ENCODE results near the gene NVL.
A peak's percentile ranks its signal among the peaks of the same experiment; 100 is the strongest.
"Not testable (repeated sequence)": the region's sequence is repeated elsewhere in the genome, so short reads cannot be mapped to it uniquely, and the experiment has no call there.

NVL gene

DNA sequence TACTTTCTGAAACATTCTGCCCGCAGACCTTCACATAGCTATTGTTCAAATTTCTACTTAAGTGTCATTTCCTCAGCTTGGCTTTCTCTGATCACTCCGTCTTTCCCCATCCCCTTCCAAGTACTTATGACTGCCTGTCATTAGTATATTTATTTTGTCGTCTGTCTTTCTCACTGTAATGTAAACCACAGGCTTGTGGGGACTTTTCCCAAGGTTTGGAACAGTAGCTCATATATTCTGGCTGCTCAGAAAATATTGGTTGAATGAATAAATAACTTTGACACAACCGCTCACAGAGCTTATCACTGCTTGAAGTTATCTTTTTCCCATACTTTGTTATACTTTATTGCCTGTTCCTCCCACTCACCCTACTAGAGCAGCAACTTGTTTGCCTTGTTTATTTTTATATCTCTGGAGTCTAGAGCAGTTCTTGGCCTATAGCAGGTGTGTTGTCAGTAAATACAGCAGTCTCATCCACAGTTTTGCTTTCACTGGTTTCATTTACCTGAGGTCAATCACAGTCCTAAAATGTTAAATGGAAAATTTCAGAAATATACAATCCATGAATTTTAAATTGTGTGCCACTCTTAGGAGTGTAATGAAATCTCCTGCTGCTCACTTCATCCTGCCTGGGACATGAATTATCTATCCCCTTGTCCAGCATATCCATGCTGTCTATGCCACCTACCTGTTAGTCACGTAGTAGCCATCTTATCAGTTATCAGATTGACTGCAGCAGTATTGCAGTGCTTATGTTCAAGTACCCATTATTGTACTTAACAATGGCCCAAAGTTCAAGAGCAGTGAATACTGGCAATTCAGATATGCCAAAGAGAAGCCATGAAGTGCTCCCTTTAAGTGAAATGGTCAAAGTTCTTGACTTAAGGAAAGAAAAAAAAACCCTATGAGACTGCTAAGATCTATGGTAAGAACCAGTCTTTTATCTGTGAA is 24.3 kb upstream of the NVL start:
- Histone ChIP-seq H3K27me3 (ENCODE audit: control insufficient read depth, insufficient read depth, low read length) (no peaks in the 10 kb centered on the region), H3K4me3 (ENCODE audit: low read depth, low read length) (no peak overlapping the region), H3K4me1 (ENCODE audit: control insufficient read depth, insufficient read depth, low read length) (peaks cover 6% of the 10 kb centered on the region), H3K9me3 (ENCODE audit: control insufficient read depth, insufficient read depth, low read length) (peaks cover 3% of the 10 kb centered on the region), H3K9ac (ENCODE audit: low read depth, low read length) (no peak overlapping the region), H3K36me3 (ENCODE audit: control insufficient read depth, insufficient read depth, low read length) (no peaks in the 10 kb centered on the region)

DNA sequence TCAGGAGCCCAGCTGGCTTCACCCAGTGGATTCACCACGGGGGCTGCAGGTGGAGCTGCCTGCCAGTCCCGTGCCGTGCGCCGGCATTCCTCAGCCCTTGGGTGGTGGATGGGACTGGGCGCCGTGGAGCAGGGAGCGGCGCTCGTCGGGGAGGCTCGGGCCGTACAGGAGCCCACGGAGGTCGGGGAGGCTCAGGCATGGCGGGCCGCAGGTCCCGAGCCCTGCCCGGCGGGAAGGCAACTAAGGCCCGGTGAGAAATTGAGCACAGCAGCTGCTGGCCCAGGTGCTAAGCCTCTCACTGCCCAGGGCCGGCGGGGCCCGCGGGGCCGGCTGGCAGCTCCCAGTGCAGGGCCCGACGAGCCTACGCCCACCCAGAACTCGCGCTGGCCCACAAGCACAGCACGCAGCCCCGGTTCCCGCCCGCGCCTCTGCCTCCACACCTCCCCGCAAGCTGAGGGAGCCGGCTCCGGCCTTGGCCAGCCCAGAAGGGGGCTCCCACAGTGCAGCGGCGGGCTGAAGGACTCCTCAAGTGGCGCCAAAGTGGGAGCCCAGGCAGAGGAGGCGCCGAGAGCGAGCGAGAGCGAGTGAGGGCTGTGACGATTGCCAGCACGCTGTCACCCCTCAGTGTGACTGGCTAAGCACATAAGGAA is 22.6 kb upstream of the NVL start:
- H3K9me3 ChIP-seq (ENCODE audit: control insufficient read depth, insufficient read depth, low read length); H3K4me3 ChIP-seq (ENCODE audit: low read depth, low read length); H3K4me1 ChIP-seq (ENCODE audit: control insufficient read depth, insufficient read depth, low read length); H3K27me3 ChIP-seq (ENCODE audit: control insufficient read depth, insufficient read depth, low read length); H3K9ac ChIP-seq (ENCODE audit: low read depth, low read length); H3K36me3 ChIP-seq (ENCODE audit: control insufficient read depth, insufficient read depth, low read length): not testable (repeated sequence)

DNA sequence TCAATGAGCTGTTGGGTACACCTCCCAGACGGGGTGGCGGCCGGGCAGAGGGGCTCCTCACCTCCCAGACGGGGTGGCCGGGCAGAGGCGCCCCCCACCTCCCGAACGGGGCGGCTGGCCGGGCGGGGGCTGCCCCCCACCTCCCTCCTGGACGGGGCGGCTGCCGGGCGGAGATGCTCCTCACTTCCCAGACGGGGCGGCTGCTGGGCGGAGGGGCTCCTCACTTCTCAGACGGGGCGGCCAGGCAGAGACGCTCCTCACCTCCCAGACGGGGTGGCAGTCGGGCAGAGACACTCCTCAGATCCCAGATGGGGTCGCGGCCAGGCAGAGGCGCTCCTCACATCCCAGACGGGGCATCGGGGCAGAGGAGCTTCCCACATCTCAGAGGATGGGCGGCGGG is 19.7 kb upstream of the NVL start:
- H3K9ac ChIP-seq (ENCODE audit: low read depth, low read length); H3K4me3 ChIP-seq (ENCODE audit: low read depth, low read length); H3K27me3 ChIP-seq (ENCODE audit: control insufficient read depth, insufficient read depth, low read length); H3K36me3 ChIP-seq (ENCODE audit: control insufficient read depth, insufficient read depth, low read length); H3K4me1 ChIP-seq (ENCODE audit: control insufficient read depth, insufficient read depth, low read length); H3K9me3 ChIP-seq (ENCODE audit: control insufficient read depth, insufficient read depth, low read length): not testable (repeated sequence)

DNA sequence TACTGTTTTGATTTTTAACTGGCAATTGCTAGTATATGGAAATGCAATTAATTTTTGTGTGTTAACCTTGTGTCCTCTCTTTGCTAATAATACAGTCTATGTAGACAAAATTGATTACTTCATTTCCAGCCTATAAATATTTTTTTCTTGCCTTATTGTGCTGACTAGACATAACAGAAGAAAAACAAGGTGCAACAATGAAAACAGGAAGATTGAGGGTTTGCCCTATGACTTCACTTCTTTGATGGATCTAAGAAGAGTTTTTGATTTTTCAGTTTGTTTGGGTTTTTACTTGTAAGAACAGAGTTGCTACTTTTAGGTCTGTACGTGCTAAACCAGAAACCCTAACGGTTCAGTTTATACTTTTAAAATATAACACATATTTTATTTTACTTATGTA is 18.2 kb upstream of the NVL start:
- Histone ChIP-seq H3K9ac (ENCODE audit: low read depth, low read length) (no peak overlapping the region), H3K27me3 (ENCODE audit: control insufficient read depth, insufficient read depth, low read length) (no peaks in the 10 kb centered on the region), H3K4me1 (ENCODE audit: control insufficient read depth, insufficient read depth, low read length) (no peaks in the 10 kb centered on the region), H3K36me3 (ENCODE audit: control insufficient read depth, insufficient read depth, low read length) (no peaks in the 10 kb centered on the region), H3K4me3 (ENCODE audit: low read depth, low read length) (no peak overlapping the region), H3K9me3 (ENCODE audit: control insufficient read depth, insufficient read depth, low read length) (peaks cover 7% of the 10 kb centered on the region)

DNA sequence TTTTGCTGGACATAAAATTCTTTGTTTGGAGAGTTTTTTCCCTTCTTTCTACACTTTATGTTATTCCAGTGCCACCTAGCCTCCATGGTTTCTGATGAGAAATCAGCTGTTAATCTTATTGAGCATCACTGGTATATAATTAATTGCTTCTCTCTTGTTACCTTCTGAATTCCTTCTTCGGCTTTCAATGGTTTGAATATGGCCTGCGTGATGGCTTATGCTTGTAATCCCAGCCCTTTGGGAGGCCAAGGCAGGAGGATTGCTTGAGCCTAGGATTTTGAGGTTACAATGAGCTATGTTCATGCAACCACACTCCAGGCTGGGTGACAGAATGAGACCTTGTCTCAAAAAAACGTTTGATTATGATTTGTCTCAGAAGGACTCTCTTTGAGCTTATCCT is 13.7 kb upstream of the NVL start:
- H3K27me3 ChIP-seq (ENCODE audit: control insufficient read depth, insufficient read depth, low read length) = no peaks in the 10 kb centered on the region
- no peaks in the 10 kb centered on the region for H3K36me3 ChIP-seq (ENCODE audit: control insufficient read depth, insufficient read depth, low read length)
- peaks cover 8% of the 10 kb centered on the region for H3K4me1 ChIP-seq (ENCODE audit: control insufficient read depth, insufficient read depth, low read length)
- no peak overlapping the region for H3K4me3 ChIP-seq (ENCODE audit: low read depth, low read length)
- H3K9me3 ChIP-seq (ENCODE audit: control insufficient read depth, insufficient read depth, low read length) = peaks cover 6% of the 10 kb centered on the region
- no peak overlapping the region for H3K9ac ChIP-seq (ENCODE audit: low read depth, low read length)

DNA sequence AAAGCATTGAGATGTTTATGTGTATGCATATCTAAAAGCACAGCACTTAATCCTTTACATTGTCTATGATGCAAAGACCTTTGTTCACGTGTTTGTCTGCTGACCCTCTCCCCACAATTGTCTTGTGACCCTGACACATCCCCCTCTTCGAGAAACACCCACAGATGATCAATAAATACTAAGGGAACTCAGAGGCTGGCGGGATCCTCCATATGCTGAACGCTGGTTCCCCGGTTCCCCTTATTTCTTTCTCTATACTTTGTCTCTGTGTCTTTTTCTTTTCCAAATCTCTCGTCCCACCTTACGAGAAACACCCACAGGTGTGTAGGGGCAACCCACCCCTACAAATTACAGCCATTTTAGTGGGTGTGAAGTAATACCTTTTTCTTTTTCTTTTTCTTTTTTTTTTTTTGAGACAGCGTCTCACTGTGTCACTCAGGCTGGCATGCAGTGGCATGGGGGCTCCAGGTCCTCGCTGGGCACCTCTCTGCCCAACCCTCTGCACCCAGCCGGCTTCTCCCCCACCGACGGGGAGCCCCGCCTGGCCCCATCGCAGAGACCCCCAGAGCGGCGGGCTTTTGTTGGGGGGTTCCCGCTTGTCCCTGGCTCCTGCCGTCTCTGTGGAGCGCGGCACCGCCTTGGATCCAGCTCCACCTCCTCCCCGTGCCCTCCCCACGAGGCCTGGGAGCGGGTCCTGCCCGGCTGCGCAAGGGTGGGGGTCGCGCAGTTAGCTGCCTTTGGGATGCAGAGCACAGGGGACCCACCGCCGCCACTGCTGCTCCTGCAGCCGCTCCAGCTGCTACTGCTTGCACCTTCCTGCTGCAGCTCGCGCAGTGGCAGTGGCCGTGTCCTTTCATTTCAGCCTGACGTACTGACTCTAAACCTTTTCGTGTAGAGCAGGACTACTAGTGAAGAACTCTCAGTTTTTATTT is 10.7 kb upstream of the NVL start:
- not testable (repeated sequence) for H3K4me1 ChIP-seq (ENCODE audit: control insufficient read depth, insufficient read depth, low read length); H3K9me3 ChIP-seq (ENCODE audit: control insufficient read depth, insufficient read depth, low read length); H3K27me3 ChIP-seq (ENCODE audit: control insufficient read depth, insufficient read depth, low read length); H3K36me3 ChIP-seq (ENCODE audit: control insufficient read depth, insufficient read depth, low read length)
- Histone ChIP-seq H3K9ac (ENCODE audit: low read depth, low read length) (peak overlapping the region; percentile 71), H3K4me3 (ENCODE audit: low read depth, low read length) (peak overlapping the region; percentile 48)

DNA sequence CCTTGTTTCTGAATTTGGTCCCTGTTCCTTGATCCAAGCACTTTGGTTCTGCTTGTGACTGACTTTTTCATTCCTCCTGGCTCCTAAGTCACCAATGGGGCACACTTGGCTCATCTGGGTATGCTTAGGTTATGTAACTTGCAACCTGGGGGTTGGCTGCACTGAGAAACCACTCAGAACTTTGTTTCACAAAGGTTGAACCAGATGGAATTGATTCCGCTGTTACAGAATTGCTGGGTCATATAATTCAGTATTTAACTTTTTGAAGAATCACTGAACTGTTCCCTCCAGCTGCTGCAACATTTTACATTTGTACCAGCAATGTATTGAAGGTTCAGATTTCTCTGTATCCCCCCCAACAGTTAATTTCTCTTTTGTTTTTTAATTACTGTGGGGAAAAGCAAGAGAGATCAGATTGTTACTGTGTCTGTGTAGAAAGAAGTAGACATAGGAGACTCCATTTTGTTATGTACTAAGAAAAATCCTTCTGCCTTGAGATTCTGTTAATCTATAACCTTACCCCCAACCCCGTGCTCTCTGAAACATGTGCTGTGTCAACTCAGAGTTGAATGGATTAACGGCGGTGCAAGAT is 9.6 kb upstream of the NVL start:
- peaks cover 10% of the 10 kb centered on the region for H3K4me1 ChIP-seq (ENCODE audit: control insufficient read depth, insufficient read depth, low read length)
- peaks cover 6% of the 10 kb centered on the region for H3K9me3 ChIP-seq (ENCODE audit: control insufficient read depth, insufficient read depth, low read length)
- H3K4me3 ChIP-seq (ENCODE audit: low read depth, low read length) = no peak overlapping the region
- H3K9ac ChIP-seq (ENCODE audit: low read depth, low read length) = peak overlapping the region; percentile 61
- H3K36me3 ChIP-seq (ENCODE audit: control insufficient read depth, insufficient read depth, low read length) = no peaks in the 10 kb centered on the region
- H3K27me3 ChIP-seq (ENCODE audit: control insufficient read depth, insufficient read depth, low read length) = no peaks in the 10 kb centered on the region

DNA sequence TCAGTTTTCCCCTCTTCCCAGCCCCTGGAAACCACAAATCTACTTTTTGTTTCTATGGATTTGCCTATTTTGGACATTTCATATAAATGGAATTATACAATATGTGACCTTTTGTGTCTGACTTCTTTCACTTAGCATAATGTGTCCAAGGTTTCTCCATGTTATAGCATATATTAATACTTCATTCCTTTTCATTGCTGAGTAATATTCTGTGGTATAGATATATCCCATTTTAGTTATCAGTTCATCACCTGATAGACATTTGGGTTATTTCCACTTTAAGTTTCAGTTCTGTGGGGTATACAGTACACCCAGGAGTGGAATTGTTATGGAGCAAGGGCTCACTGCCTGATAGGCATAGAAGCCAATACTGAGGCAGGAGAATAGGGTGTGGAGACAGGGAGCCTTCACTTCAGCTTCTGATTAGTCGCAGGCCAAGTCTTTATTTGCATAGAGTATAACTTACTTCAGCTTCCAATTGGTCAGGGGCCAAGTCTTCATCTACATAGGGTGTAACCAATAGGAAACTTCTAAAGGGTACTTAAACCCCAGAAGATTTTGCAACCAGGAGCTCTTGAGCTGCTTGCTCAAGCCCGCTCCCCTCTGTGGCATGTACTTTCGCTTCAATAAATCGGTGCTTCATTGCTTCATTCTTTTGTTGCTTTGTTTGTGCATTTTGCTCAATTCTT is 8.3 kb upstream of the NVL start:
- Histone ChIP-seq H3K4me3 (ENCODE audit: low read depth, low read length) (no peak overlapping the region), H3K4me1 (ENCODE audit: control insufficient read depth, insufficient read depth, low read length) (peaks cover 10% of the 10 kb centered on the region), H3K9me3 (ENCODE audit: control insufficient read depth, insufficient read depth, low read length) (peaks cover 3% of the 10 kb centered on the region), H3K9ac (ENCODE audit: low read depth, low read length) (no peak overlapping the region), H3K36me3 (ENCODE audit: control insufficient read depth, insufficient read depth, low read length) (no peaks in the 10 kb centered on the region), H3K27me3 (ENCODE audit: control insufficient read depth, insufficient read depth, low read length) (no peaks in the 10 kb centered on the region)

DNA sequence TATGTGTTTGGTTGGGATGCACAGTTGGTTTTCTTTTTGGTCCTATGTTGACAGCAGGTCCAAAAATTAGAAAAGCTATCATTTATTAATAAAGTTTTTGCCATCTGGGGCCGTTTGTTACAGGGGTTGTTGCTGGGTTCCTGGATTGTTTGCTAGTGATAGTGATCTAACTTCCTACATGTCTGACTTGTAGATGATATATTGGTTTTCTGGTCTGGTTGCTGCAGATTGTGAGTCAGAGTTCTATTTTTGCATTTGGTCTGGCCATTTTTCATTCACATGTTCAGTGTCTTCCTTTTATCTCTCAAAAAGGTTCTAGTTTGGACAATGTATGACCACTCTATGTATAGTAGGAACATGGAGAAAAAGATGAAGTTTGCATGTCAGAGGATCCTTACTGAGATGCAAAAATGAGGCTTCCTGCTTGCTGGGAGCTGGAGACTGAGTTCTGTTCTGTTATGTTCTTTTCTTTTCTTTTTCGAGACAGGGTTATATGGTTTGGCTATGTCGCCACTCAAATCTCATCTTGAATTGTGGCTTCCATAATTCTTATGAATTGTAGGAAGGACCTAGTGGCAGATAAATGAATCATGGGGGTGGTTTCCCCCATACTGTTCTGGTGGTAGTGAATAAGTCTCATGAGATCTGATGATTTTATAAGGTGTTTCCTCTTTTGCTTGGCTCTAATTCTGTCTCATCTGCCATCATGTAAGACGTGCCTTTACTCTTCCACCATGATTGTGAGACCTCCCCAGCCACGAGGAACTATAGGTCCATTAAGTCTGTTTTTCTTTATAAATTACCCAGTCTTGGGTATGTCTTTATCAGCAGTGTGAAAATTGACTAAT is 4.2 kb upstream of the NVL start:
- no peaks in the 10 kb centered on the region for H3K36me3 ChIP-seq (ENCODE audit: control insufficient read depth, insufficient read depth, low read length)
- H3K4me3 ChIP-seq (ENCODE audit: low read depth, low read length) = no peak overlapping the region
- peaks cover 5% of the 10 kb centered on the region for H3K4me1 ChIP-seq (ENCODE audit: control insufficient read depth, insufficient read depth, low read length)
- H3K27me3 ChIP-seq (ENCODE audit: control insufficient read depth, insufficient read depth, low read length) = no peaks in the 10 kb centered on the region
- H3K9me3 ChIP-seq (ENCODE audit: control insufficient read depth, insufficient read depth, low read length) = no peaks in the 10 kb centered on the region
- no peak overlapping the region for H3K9ac ChIP-seq (ENCODE audit: low read depth, low read length)

DNA sequence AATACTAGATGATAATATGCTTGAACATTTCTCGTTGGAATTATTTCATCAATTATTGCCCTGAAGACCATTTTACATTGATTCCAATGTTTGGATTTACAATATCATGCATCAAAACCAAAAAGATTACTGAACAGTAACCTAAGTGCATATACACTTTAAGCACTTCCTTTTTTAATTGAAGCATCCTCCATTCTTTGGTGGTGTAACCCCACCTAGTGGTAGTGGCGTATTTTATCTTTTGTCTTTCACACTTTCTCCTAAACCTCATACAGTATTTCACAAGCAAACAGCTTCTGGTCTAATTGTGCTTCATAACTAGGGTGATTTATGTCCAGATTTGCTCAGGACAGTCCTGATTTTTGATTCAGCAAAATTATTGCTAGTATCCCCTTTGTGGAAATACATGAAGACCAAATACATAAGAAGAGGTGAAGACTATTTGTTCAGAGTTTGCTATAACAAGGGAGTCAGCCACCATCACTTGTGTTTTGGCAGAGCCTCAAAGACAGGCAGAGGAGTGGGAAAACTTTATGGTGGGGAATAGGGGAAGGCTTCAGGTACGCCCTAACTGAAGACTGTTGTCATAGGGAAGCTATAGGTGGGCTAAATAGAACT is 3.4 kb upstream of the NVL start:
- Histone ChIP-seq H3K4me1 (ENCODE audit: control insufficient read depth, insufficient read depth, low read length) (peaks cover 3% of the 10 kb centered on the region), H3K36me3 (ENCODE audit: control insufficient read depth, insufficient read depth, low read length) (no peaks in the 10 kb centered on the region), H3K9ac (ENCODE audit: low read depth, low read length) (no peak overlapping the region), H3K9me3 (ENCODE audit: control insufficient read depth, insufficient read depth, low read length) (no peaks in the 10 kb centered on the region), H3K27me3 (ENCODE audit: control insufficient read depth, insufficient read depth, low read length) (no peaks in the 10 kb centered on the region), H3K4me3 (ENCODE audit: low read depth, low read length) (no peak overlapping the region)
